Tibial artery (tissue), 4 donors: Measurements from ENCODE around the gene DOCK11.
"Not testable (repeated sequence)": the region's sequence is repeated elsewhere in the genome, so short reads cannot be mapped to it uniquely, and the experiment has no call there.

Experiments used
- DNase-seq, 2 donors: peaks; one replicate each; pipeline ENCODE4 v3.0.0-alpha.2; 2019
- H3K27ac ChIP-seq, 2 donors: fragments of 200-600 bp; sonication (generic) in 1 of 2; 1 replicate in 1 of 2; 2 replicates in 1 of 2; pipeline ENCODE4 v1.5.1; 2018 to 2019; ENCODE audit warnings: mild to moderate bottlenecking in 1 of 2
- H3K27me3 ChIP-seq, 2 donors: fragments of 200-600 bp; sonication (generic) in 1 of 2; one replicate each; pipeline versions ENCODE4 v1.5.1 to v1.6.0; 2016 to 2019
- H3K36me3 ChIP-seq, 3 donors: fragments of 200-600 bp; sonication (generic) in 2 of 3; one replicate each; pipeline ENCODE4 v1.5.1; 2016 to 2019; ENCODE audit warnings: mild to moderate bottlenecking in 2 of 3
- H3K4me1 ChIP-seq, 4 donors: fragments of 200-600 bp; sonication (generic) in 2 of 4; 1 replicate in 3 of 4; 2 replicates in 1 of 4; pipeline ENCODE4 v1.5.1; 2016 to 2019
- H3K4me3 ChIP-seq, 2 donors: fragments of 200-600 bp; sonication (generic) in 1 of 2; 1 replicate in 1 of 2; 2 replicates in 1 of 2; pipeline ENCODE4 v1.5.1; 2018 to 2019; ENCODE audit warnings: mild to moderate bottlenecking in 2 of 2
- H3K9me3 ChIP-seq, 3 donors: fragments of 200-600 bp; sonication (generic) in 1 of 3; one replicate each; pipeline ENCODE4 v1.5.1; 2016 to 2019
- intact Hi-C: fragments of 100-400 bp; cut with DNase I; formaldehyde crosslinking; loops from one replicate; pipeline ENCODE4 v1.15.0; 2023; ENCODE audit warnings: low total_unique reads
- TF ChIP-seq, protein P1 (sequence below), 2 experiments: fragments of 200-600 bp in 1 of 2; fragments of 450-650 bp in 1 of 2; IDR thresholded peaks; one replicate each; pipeline ENCODE4 v1.5.1; 2017 to 2019; ENCODE audit warnings: antibody characterized with exemption in 2 of 2, mild to moderate bottlenecking in 1 of 2, moderate library complexity in 1 of 2

DOCK11 gene

GRCh38 chrX:118577041-118577440, 81.4 kb downstream of the DOCK11 start:
- Histone ChIP-seq H3K36me3 (peaks cover 3 to 13% (median 5%) of the 10 kb centered on the region in 3 donors), H3K4me3 (no peak overlapping the region), H3K27ac (no peak overlapping the region), H3K4me1 (no peaks in the 10 kb centered on the region), H3K27me3 (no peaks in the 10 kb centered on the region), H3K9me3 (no peaks in the 10 kb centered on the region)
- no peak for DNase-seq
- TF ChIP-seq, protein P1, sequence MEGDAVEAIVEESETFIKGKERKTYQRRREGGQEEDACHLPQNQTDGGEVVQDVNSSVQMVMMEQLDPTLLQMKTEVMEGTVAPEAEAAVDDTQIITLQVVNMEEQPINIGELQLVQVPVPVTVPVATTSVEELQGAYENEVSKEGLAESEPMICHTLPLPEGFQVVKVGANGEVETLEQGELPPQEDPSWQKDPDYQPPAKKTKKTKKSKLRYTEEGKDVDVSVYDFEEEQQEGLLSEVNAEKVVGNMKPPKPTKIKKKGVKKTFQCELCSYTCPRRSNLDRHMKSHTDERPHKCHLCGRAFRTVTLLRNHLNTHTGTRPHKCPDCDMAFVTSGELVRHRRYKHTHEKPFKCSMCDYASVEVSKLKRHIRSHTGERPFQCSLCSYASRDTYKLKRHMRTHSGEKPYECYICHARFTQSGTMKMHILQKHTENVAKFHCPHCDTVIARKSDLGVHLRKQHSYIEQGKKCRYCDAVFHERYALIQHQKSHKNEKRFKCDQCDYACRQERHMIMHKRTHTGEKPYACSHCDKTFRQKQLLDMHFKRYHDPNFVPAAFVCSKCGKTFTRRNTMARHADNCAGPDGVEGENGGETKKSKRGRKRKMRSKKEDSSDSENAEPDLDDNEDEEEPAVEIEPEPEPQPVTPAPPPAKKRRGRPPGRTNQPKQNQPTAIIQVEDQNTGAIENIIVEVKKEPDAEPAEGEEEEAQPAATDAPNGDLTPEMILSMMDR (IDR thresholded peaks at IDR 0.05) = no peak
- intact Hi-C loops = no loop called here

DNA sequence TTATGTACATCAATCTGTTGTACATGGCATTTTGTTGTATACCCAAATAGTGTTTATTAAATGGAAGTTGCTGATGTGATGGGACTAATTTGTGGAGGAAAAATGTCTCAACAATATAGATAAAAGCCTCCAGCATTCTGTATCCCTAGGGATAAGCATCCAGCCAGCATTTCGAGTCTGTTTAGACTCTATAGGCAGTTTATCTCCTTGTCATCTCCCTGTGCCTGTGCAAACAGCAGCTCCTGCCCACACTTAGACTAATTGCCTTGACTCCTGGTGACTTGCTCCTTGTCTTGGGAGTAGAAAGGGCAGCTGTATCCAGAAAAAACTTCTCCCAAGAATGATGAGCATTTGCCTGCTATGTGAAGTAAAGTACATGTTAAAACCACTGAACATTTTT, 83.8 kb downstream of the DOCK11 start:
- H3K27ac ChIP-seq = no peak overlapping the region
- no peaks in the 10 kb centered on the region for H3K4me1 ChIP-seq
- intact Hi-C loops = no loop called here
- no peak for DNase-seq
- TF ChIP-seq, protein P1 (IDR thresholded peaks at IDR 0.05) = no peak
- H3K36me3 ChIP-seq = peaks cover 0 to 12% (median 0%) of the 10 kb centered on the region in 3 donors
- no peaks in the 10 kb centered on the region for H3K9me3 ChIP-seq
- no peaks in the 10 kb centered on the region for H3K27me3 ChIP-seq
- no peak overlapping the region for H3K4me3 ChIP-seq

- intact Hi-C loops = loop anchor here (10.0 kb wide), 1 partner anchor 108 kb away; no protein-coding TSS in a partner anchor
- not testable (repeated sequence) for DNase-seq
These were observed 87.3 kb downstream of the DOCK11 start for GRCh38 chrX:118582926-118583325.

DNA sequence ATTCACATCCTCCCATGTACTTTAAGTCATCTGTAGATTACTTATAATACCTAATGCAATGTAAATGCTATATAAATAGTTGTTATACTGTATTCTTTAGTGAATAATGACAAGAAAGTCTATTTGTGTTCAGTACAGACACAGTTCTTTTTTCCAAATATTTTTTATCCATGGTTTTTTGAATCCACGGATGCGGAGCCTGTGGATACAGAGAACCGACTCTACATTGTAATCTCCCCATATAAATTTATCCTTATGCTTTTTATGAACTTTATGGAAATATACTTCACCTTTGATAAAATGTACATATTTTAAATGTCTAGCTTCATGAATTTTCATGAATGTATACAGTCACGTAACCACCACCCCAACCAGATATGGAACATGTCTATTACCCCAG, 88.2 kb downstream of the DOCK11 start:
- no peak overlapping the region for H3K27ac ChIP-seq
- peaks cover 0 to 32% (median 0%) of the 10 kb centered on the region in 3 donors for H3K36me3 ChIP-seq
- no peaks in the 10 kb centered on the region for H3K9me3 ChIP-seq
- DNase-seq = no peak
- intact Hi-C loops = loop anchor here (10.0 kb wide), 1 partner anchor 109 kb away; no protein-coding TSS in a partner anchor
- TF ChIP-seq, protein P1 (IDR thresholded peaks at IDR 0.05) = no peak
- H3K27me3 ChIP-seq = no peaks in the 10 kb centered on the region
- no peak overlapping the region for H3K4me3 ChIP-seq
- no peaks in the 10 kb centered on the region for H3K4me1 ChIP-seq

More at GRCh38 chrX:118582926-118583325, 87.3 kb downstream of the DOCK11 start:
- not testable (repeated sequence) for H3K4me1 ChIP-seq, H3K27me3 ChIP-seq, H3K9me3 ChIP-seq, H3K4me3 ChIP-seq, H3K27ac ChIP-seq
- H3K36me3 ChIP-seq = peaks cover 0 to 26% (median 0%) of the 10 kb centered on the region in 3 donors

DNA sequence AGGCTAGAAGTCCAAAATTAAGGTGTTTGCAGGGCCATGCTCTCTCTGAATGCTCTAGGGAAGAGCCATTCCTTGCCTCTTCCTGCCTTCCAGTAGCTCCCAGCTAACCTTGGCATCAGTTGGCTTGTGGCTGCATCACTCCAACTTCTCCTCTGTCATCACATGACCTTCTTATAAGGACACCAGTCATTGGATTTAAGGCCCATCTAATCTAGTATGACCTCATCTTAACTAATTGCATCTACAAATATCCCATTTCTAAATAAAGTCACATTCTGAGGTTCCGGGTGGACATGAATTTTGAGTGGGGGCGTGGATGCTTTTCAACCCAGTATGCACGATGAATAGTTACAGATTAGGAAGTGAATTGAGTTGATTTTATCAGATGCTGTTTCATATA, 89.7 kb downstream of the DOCK11 start:
- Histone ChIP-seq H3K4me1 (no peaks in the 10 kb centered on the region), H3K36me3 (peaks cover 0 to 35% (median 14%) of the 10 kb centered on the region in 3 donors), H3K4me3 (no peak overlapping the region), H3K27me3 (no peaks in the 10 kb centered on the region), H3K27ac (no peak overlapping the region), H3K9me3 (no peaks in the 10 kb centered on the region)
- TF ChIP-seq, protein P1 (IDR thresholded peaks at IDR 0.05) = no peak
- intact Hi-C loops = loop anchor here (10.0 kb wide), 1 partner anchor 110 kb away; no protein-coding TSS in a partner anchor
- no peak for DNase-seq

DNA sequence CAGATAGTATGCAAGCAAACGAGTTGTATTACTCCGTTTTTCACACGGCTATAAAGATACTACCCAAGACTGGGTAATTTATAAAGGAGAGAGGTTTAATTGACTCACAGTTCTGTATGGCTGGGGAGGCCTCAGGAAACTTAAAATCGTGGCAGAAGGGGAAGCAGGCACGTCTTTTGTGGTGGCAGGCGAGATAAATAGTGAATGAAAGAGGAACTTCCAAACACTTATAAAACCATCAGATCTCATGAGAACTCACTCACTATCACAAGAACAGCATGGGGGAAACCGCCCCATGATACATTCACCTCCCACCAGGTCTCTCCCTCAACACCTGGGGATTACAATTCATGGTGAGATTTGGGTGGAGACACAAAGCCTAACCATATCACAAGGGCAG, 90.6 kb downstream of the DOCK11 start:
- H3K9me3 ChIP-seq, H3K4me1 ChIP-seq, H3K27me3 ChIP-seq, H3K4me3 ChIP-seq, H3K27ac ChIP-seq, DNase-seq: not testable (repeated sequence)
- intact Hi-C loops = loop anchor here (10.0 kb wide), 1 partner anchor 111 kb away; no protein-coding TSS in a partner anchor
- H3K36me3 ChIP-seq = peaks cover 0 to 38% (median 19%) of the 10 kb centered on the region in 3 donors

GRCh38 chrX:118588715-118589114, 93.1 kb downstream of the DOCK11 start:
- H3K27ac ChIP-seq = no peak overlapping the region
- H3K9me3 ChIP-seq = no peaks in the 10 kb centered on the region
- TF ChIP-seq, protein P1 (IDR thresholded peaks at IDR 0.05) = no peak
- peaks cover 6 to 30% (median 19%) of the 10 kb centered on the region in 3 donors for H3K36me3 ChIP-seq
- no peaks in the 10 kb centered on the region for H3K4me1 ChIP-seq
- H3K4me3 ChIP-seq = no peak overlapping the region
- no peaks in the 10 kb centered on the region for H3K27me3 ChIP-seq
- no peak for DNase-seq
- intact Hi-C loops = loop anchor here (10.0 kb wide), 1 partner anchor 114 kb away; no protein-coding TSS in a partner anchor
